HEK293T (cell line): ENCODE results near the gene ATF7.

Source experiments
- BHLHE40 ChIP-seq: fragments of 450-650 bp; IDR thresholded peaks from 2 replicates; pipeline ENCODE4 v1.6.1; 2016; ENCODE audit warnings: mild to moderate bottlenecking, moderate library complexity, borderline replicate concordance
- ELF4 ChIP-seq: fragments of 450-650 bp; IDR thresholded peaks from 2 replicates; pipeline ENCODE4 v1.6.1; 2017; ENCODE audit warnings: antibody characterized with exemption
- FOXK2 ChIP-seq: fragments of 450-650 bp; IDR thresholded peaks from 2 replicates; pipeline ENCODE4 v1.6.1; 2016; ENCODE audit warnings: mild to moderate bottlenecking
- FOXM1 ChIP-seq: fragments of 450-650 bp; IDR thresholded peaks from 2 replicates; pipeline ENCODE4 v1.6.1; 2017; ENCODE audit warnings: mild to moderate bottlenecking, borderline replicate concordance
- L3MBTL2 ChIP-seq: fragments of 450-650 bp; conservative IDR thresholded peaks from 2 replicates; pipeline ENCODE4 v1.6.1; 2016; ENCODE audit warnings: mild to moderate bottlenecking
- LEF1 ChIP-seq: fragments of 450-650 bp; IDR thresholded peaks from 2 replicates; pipeline ENCODE4 v1.6.1; 2017; ENCODE audit warnings: mild to moderate bottlenecking, borderline replicate concordance
- SP1 ChIP-seq: fragments of 450-650 bp; IDR thresholded peaks from 2 replicates; pipeline ENCODE4 v1.6.1; 2017
- TARDBP ChIP-seq: fragments of 450-650 bp; IDR thresholded peaks from 2 replicates; pipeline ENCODE4 v1.6.1; 2016

- TF ChIP-seq LEF1 (no peak), SP1 (no peak), FOXK2 (no peak), FOXM1 (no peak), ELF4 (no peak), L3MBTL2 (no peak), BHLHE40 (no peak), TARDBP (no peak)
Measured at GRCh38 chr12:53577941-53578352, 48.2 kb downstream of the ATF7 start.
